Liver (tissue), 9 donors: Measurements from ENCODE around the gene CIC. TPM values are rescaled to one million over a fixed set of nuclear protein-coding genes. Genes with fewer than 3 reads are reported as not detected.
A peak's percentile ranks its signal among the peaks of the same experiment; 100 is the strongest.

Experiments used
- DNase-seq: peaks from one replicate; pipeline ENCODE4 v3.0.0-alpha.2; 2017; ENCODE audit warnings: low spot score
- H3K27ac ChIP-seq, 2 donors: one replicate each; pipeline ENCODE4 v1.7.0; 2013; ENCODE audit warnings: inconsistent platforms in 2 of 2, low read length in 2 of 2, control low read depth in 1 of 2, low read depth in 1 of 2, mild to moderate bottlenecking in 1 of 2
- H3K27me3 ChIP-seq, 4 donors: one replicate each; pipeline versions ENCODE4 v1.6.1 to v1.7.0; 2013; ENCODE audit warnings: low read length in 3 of 4, inconsistent platforms in 1 of 4, mild to moderate bottlenecking in 1 of 4, moderate library complexity in 1 of 4; ENCODE audit not compliant: control insufficient read depth in 4 of 4, insufficient read depth in 4 of 4
- H3K36me3 ChIP-seq, 4 donors: one replicate each; pipeline versions ENCODE4 v1.6.1 to v1.7.0; 2013; ENCODE audit warnings: low read length in 3 of 4, mild to moderate bottlenecking in 3 of 4, low read depth in 1 of 4, moderate library complexity in 1 of 4; ENCODE audit not compliant: control insufficient read depth in 4 of 4, insufficient read depth in 3 of 4
- H3K4me1 ChIP-seq, 4 donors: one replicate each; pipeline versions ENCODE4 v1.6.1 to v1.7.0; 2013; ENCODE audit warnings: low read length in 3 of 4, mild to moderate bottlenecking in 3 of 4, moderate library complexity in 1 of 4; ENCODE audit not compliant: control insufficient read depth in 4 of 4, insufficient read depth in 4 of 4
- H3K4me3 ChIP-seq, 3 donors: one replicate each; pipeline versions ENCODE4 v1.6.1 to v1.7.0; 2013; ENCODE audit warnings: low read length in 3 of 3, control low read depth in 1 of 3, low read depth in 1 of 3, mild to moderate bottlenecking in 1 of 3
- H3K9ac ChIP-seq, 2 donors: one replicate each; pipeline ENCODE4 v1.7.0; 2013; ENCODE audit warnings: low read length in 2 of 2, mild to moderate bottlenecking in 2 of 2, moderate library complexity in 2 of 2, control low read depth in 1 of 2, low read depth in 1 of 2
- H3K9me3 ChIP-seq, 4 donors: one replicate each; pipeline versions ENCODE4 v1.6.1 to v1.7.0; 2013; ENCODE audit warnings: low read length in 3 of 4; ENCODE audit not compliant: control insufficient read depth in 4 of 4
- EGR1 ChIP-seq, 2 donors: IDR thresholded peaks; 2 replicates each; pipeline ENCODE4 v1.6.1; 2016 to 2018; ENCODE audit warnings: antibody characterized with exemption in 2 of 2, low read depth in 2 of 2
- FOXA1 ChIP-seq: IDR thresholded peaks from 2 replicates; pipeline ENCODE4 v1.6.1; 2016; ENCODE audit warnings: antibody characterized with exemption
- FOXA2 ChIP-seq: IDR thresholded peaks from 2 replicates; pipeline ENCODE4 v1.6.1; 2016; ENCODE audit warnings: antibody characterized with exemption
- GABPA ChIP-seq, 2 donors: IDR thresholded peaks in 1 of 2; conservative IDR thresholded peaks in 1 of 2; 2 replicates each; pipeline ENCODE4 v1.6.1; 2016; ENCODE audit warnings: antibody characterized with exemption in 2 of 2, mild to moderate bottlenecking in 1 of 2, moderate library complexity in 1 of 2
- HNF4G ChIP-seq: IDR thresholded peaks from 2 replicates; pipeline ENCODE4 v1.6.1; 2016; ENCODE audit warnings: antibody characterized with exemption
- JUND ChIP-seq, 2 donors: IDR thresholded peaks; 2 replicates each; pipeline ENCODE4 v1.6.1; 2016; ENCODE audit warnings: antibody characterized with exemption in 2 of 2
- NR2F2 ChIP-seq: IDR thresholded peaks from 2 replicates; pipeline ENCODE4 v1.6.1; 2016; ENCODE audit warnings: antibody characterized with exemption
- RAD21 ChIP-seq, 2 donors: IDR thresholded peaks; 2 replicates each; pipeline ENCODE4 v1.6.1; 2016; ENCODE audit warnings: antibody characterized with exemption in 2 of 2, mild to moderate bottlenecking in 2 of 2
- RXRA ChIP-seq, 2 donors: IDR thresholded peaks; 2 replicates each; pipeline ENCODE4 v1.6.1; 2017 to 2018; ENCODE audit warnings: antibody characterized with exemption in 2 of 2, mild to moderate bottlenecking in 1 of 2
- SP1 ChIP-seq: IDR thresholded peaks from 2 replicates; pipeline ENCODE4 v1.6.1; 2018; ENCODE audit warnings: antibody characterized with exemption, mild to moderate bottlenecking
- TAF1 ChIP-seq: conservative IDR thresholded peaks from 2 replicates; pipeline ENCODE4 v1.6.1; 2016; ENCODE audit warnings: antibody characterized with exemption, mild to moderate bottlenecking
- YY1 ChIP-seq: IDR thresholded peaks from 2 replicates; pipeline ENCODE4 v1.6.1; 2016; ENCODE audit warnings: antibody characterized with exemption, mild to moderate bottlenecking
- WGBS: extraction: QIAGEN DNeasy Blood & Tissue Kit; methylation state at CpG from one replicate; pipeline ENCODE4 v1.1.7; 2013; 5-methylcytosine and 5-hydroxymethylcytosine counted together
- polyA plus RNA-seq, 2 donors: library from polyadenylated mRNA; stranded (reverse) in 1 of 2; unstranded in 1 of 2; fragments of 200-250 nt in 1 of 2; fragments of >200 nt in 1 of 2; fragmentation: Nextera tagmentation in 1 of 2; extraction: Ambion mirVana in 1 of 2; gene quantifications; one replicate each; pipeline versions ENCODE4 v1.2.1 to v1.2.3, GENCODE V29; 2013 to 2015
- total RNA-seq, 2 donors: library from RNA; depleted of rRNA; stranded (reverse); fragments of >200 nt; gene quantifications; one replicate each; pipeline ENCODE4 v1.2.3, GENCODE V29; 2014
- TF ChIP-seq, protein P1 (sequence below): IDR thresholded peaks from 2 replicates; pipeline ENCODE4 v1.6.1; 2016; ENCODE audit warnings: antibody characterized with exemption, mild to moderate bottlenecking
- TF ChIP-seq, protein P2 (sequence below): fragments of 150-350 bp; IDR thresholded peaks from 2 replicates; pipeline ENCODE4 v1.5.1; 2017; ENCODE audit warnings: improper control_type of control experiment, low read depth, low read length; ENCODE audit not compliant: missing input control
- TF ChIP-seq, protein P3 (sequence below): IDR thresholded peaks from 2 replicates; pipeline ENCODE4 v1.6.1; 2016; ENCODE audit warnings: antibody characterized with exemption
- TF ChIP-seq, protein P4 (sequence below): IDR thresholded peaks from 2 replicates; pipeline ENCODE4 v1.6.1; 2016; ENCODE audit warnings: antibody characterized with exemption
- TF ChIP-seq, protein P5 (sequence below): IDR thresholded peaks from 2 replicates; pipeline ENCODE4 v1.6.1; 2016; ENCODE audit warnings: antibody characterized with exemption
- donor health status: healthy.
- donor health status: healthy.
- donor health status: healthy.
- donor health status: healthy.
- donor health status: healthy.

CIC gene
- total and polyA plus RNA-seq, 4 donors: 5.6 to 21.3 (median 17.2) TPM

DNA sequence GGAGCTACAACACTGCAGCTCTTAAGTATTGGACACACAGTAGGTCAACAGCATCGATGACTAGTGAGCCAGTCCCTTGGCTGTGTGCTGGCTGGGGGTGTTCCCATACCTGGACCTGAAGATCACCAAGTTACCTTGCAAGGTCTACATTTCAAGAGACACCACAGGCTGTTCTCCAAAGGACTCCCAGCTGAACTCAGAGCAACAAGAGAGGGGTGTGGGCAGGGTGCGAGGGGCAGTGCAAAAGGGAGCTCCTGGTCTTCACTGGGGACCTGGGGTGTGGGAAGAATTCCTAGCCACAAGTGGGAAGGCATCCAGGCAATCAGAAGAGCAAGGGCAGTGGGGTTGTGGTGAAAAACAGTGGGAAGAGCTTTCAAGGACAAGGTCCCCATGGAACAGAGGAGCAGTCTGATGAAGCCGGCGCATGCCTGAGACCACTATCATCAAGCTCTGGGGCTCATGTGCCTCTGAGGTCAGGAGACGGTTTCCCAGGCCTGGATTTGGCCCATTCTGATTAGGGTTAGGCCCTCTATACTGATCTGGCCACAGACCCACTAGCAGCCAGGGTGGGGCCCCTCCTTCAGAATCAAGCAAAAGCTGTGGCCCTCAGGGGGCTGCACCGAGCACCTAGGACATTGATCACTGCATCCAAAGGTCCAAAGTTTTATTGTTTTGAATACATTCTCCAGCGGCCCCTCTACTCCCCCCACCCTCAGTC, 22.0 kb upstream of the CIC start:
- peaks cover 0 to 12% (median 5%) of the 10 kb centered on the region in 4 donors for H3K36me3 ChIP-seq
- no peak for TF ChIP-seq FOXA2
- peak; percentile 7 for TF ChIP-seq SP1
- peak; percentile 35 for DNase-seq
- H3K9me3 ChIP-seq: no peaks in the 10 kb centered on the region
- no peaks in the 10 kb centered on the region for H3K27me3 ChIP-seq
- H3K27ac ChIP-seq: peak overlapping the region in 1 of 2 donors; percentile 20
- 67% methylated on average over 7 of the region's 7 CpGs for WGBS
- H3K4me3 ChIP-seq: no peak overlapping the region
- H3K9ac ChIP-seq: no peak overlapping the region
- peaks cover 13 to 47% (median 22%) of the 10 kb centered on the region in 4 donors for H3K4me1 ChIP-seq

DNA sequence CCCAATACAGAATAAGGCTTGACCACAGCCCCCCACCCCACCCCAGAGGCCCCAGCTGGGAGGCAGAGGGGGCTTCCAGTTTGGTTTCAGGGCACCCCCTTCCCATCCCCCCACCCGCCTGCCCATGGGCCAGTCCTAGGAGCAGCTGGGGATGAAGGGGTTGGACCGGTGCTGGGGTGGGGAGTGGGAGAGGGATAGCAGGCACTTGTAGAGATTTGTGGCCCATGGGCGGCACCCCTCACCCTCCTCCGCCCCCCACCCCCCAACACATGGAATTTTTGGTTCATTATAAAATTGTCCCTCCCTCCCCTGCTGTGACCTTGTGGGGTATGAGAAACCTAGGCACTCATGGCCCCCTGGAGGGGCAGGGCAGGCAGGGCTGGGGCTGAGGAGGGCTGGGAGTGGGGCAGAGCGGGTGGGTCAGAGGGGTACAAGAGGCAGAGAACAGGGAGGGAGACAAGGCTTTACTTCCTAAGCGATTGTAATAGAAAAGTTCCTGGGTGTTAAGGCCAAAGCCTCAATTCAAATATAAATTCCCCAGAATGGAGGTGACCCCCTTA, 21.3 kb upstream of the CIC start:
- Histone ChIP-seq H3K4me3 (no peak overlapping the region), H3K27me3 (no peaks in the 10 kb centered on the region), H3K4me1 (peaks cover 17 to 52% (median 27%) of the 10 kb centered on the region in 4 donors), H3K9ac (no peak overlapping the region), H3K27ac (no peak overlapping the region), H3K9me3 (no peaks in the 10 kb centered on the region), H3K36me3 (peaks cover 0 to 12% (median 5%) of the 10 kb centered on the region in 4 donors)
- DNase-seq: peak; percentile 34
- TF ChIP-seq RAD21 (IDR thresholded peaks at IDR 0.05) (no peak), GABPA (IDR thresholded peaks at IDR 0.05 in 1 of 2, conservative IDR thresholded peaks at IDR 0.05 in 1 of 2) (no peak), FOXA2 (no peak), HNF4G (no peak), SP1 (no peak)
- TF ChIP-seq, protein P1, sequence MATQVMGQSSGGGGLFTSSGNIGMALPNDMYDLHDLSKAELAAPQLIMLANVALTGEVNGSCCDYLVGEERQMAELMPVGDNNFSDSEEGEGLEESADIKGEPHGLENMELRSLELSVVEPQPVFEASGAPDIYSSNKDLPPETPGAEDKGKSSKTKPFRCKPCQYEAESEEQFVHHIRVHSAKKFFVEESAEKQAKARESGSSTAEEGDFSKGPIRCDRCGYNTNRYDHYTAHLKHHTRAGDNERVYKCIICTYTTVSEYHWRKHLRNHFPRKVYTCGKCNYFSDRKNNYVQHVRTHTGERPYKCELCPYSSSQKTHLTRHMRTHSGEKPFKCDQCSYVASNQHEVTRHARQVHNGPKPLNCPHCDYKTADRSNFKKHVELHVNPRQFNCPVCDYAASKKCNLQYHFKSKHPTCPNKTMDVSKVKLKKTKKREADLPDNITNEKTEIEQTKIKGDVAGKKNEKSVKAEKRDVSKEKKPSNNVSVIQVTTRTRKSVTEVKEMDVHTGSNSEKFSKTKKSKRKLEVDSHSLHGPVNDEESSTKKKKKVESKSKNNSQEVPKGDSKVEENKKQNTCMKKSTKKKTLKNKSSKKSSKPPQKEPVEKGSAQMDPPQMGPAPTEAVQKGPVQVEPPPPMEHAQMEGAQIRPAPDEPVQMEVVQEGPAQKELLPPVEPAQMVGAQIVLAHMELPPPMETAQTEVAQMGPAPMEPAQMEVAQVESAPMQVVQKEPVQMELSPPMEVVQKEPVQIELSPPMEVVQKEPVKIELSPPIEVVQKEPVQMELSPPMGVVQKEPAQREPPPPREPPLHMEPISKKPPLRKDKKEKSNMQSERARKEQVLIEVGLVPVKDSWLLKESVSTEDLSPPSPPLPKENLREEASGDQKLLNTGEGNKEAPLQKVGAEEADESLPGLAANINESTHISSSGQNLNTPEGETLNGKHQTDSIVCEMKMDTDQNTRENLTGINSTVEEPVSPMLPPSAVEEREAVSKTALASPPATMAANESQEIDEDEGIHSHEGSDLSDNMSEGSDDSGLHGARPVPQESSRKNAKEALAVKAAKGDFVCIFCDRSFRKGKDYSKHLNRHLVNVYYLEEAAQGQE: no peak
- 94% methylated on average over 6 of the region's 6 CpGs for WGBS

DNA sequence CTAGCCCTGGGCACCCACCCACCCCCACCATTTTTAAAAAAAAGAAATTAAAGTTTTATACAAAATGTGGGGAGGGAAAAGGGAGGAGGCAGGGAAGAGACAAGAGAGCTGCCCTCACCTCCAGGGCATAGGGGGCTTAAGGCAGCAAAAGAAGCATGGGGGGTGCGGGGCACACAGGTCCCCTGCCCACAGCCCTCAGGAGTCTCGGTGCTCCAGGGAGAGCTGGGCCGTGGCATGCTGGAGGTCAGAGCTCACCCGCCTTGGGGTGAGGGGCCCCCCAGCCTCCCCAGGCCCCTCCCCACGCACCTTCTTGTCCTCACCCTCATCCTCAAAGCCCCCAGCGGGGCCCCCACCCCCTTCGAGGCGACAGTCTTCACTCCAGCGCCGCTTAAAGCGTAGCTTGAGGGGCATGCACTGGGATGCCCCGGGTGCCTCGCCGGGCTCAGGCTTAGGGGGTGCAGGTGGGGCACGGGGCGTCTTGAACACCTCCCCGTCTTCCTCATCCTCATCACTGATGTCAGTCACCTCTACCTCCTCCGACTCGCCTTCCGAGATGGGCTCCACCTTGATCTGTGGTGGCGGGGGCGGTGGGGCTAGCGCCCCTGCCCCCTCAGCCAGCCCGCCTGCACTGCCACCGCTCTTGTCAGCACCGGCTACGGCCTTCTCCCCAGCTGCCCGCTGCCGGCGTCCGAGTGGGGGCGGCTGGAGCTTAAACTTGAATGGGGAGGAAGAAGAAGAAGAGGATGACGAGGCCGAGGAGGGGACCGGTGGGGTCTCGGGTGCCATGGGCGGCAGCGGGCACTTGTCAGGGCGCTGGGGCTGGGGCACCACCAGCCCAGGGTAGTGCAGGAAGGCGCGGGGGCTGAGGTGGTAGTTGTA, 20.5 kb upstream of the CIC start:
- Histone ChIP-seq H3K36me3 (peaks cover 0 to 12% (median 5%) of the 10 kb centered on the region in 4 donors), H3K4me3 (no peak overlapping the region), H3K4me1 (peaks cover 17 to 57% (median 31%) of the 10 kb centered on the region in 4 donors), H3K27ac (no peak overlapping the region), H3K9ac (no peak overlapping the region), H3K27me3 (no peaks in the 10 kb centered on the region), H3K9me3 (no peaks in the 10 kb centered on the region)
- WGBS: 93% methylated on average over 41 of the region's 41 CpGs
- no peak for DNase-seq
- TF ChIP-seq TAF1 (no peak), JUND (IDR thresholded peaks at IDR 0.05) (no peak), RXRA (IDR thresholded peaks at IDR 0.05) (no peak), FOXA2 (no peak), NR2F2 (no peak), YY1 (no peak), HNF4G (no peak), RAD21 (IDR thresholded peaks at IDR 0.05) (no peak), FOXA1 (no peak), SP1 (no peak), EGR1 (IDR thresholded peaks at IDR 0.05; ENCODE audit: low read depth in 2 of 2) (no peak)
- TF ChIP-seq, protein P2, sequence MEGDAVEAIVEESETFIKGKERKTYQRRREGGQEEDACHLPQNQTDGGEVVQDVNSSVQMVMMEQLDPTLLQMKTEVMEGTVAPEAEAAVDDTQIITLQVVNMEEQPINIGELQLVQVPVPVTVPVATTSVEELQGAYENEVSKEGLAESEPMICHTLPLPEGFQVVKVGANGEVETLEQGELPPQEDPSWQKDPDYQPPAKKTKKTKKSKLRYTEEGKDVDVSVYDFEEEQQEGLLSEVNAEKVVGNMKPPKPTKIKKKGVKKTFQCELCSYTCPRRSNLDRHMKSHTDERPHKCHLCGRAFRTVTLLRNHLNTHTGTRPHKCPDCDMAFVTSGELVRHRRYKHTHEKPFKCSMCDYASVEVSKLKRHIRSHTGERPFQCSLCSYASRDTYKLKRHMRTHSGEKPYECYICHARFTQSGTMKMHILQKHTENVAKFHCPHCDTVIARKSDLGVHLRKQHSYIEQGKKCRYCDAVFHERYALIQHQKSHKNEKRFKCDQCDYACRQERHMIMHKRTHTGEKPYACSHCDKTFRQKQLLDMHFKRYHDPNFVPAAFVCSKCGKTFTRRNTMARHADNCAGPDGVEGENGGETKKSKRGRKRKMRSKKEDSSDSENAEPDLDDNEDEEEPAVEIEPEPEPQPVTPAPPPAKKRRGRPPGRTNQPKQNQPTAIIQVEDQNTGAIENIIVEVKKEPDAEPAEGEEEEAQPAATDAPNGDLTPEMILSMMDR: no peak
- TF ChIP-seq, protein P3, sequence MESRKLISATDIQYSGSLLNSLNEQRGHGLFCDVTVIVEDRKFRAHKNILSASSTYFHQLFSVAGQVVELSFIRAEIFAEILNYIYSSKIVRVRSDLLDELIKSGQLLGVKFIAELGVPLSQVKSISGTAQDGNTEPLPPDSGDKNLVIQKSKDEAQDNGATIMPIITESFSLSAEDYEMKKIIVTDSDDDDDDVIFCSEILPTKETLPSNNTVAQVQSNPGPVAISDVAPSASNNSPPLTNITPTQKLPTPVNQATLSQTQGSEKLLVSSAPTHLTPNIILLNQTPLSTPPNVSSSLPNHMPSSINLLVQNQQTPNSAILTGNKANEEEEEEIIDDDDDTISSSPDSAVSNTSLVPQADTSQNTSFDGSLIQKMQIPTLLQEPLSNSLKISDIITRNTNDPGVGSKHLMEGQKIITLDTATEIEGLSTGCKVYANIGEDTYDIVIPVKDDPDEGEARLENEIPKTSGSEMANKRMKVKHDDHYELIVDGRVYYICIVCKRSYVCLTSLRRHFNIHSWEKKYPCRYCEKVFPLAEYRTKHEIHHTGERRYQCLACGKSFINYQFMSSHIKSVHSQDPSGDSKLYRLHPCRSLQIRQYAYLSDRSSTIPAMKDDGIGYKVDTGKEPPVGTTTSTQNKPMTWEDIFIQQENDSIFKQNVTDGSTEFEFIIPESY: no peak
- TF ChIP-seq, protein P4, sequence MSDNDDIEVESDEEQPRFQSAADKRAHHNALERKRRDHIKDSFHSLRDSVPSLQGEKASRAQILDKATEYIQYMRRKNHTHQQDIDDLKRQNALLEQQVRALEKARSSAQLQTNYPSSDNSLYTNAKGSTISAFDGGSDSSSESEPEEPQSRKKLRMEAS: no peak
- TF ChIP-seq, protein P5, sequence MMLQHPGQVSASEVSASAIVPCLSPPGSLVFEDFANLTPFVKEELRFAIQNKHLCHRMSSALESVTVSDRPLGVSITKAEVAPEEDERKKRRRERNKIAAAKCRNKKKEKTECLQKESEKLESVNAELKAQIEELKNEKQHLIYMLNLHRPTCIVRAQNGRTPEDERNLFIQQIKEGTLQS: no peak
